Hepatocyte (in vitro differentiated cells): Measurements from ENCODE around the gene PAM.

Source experiments
- CTCF ChIP-seq: fragments of 200-600 bp; sonication (generic); IDR thresholded peaks from 2 replicates; pipeline ENCODE4 v1.5.1; 2016; ENCODE audit warnings: antibody characterized with exemption, mild to moderate bottlenecking; ENCODE audit not compliant: poor library complexity
- EZH2phosphoT487 ChIP-seq: fragments of 200-600 bp; sonication (generic); IDR thresholded peaks from one replicate; pipeline ENCODE4 v1.6.1; 2018; ENCODE audit warnings: antibody characterized with exemption, mild to moderate bottlenecking, low read depth, moderate library complexity; ENCODE audit not compliant: unreplicated experiment, severe bottlenecking

GRCh38 chr5:102916109-102916508, 161.0 kb downstream of the PAM start:
- TF ChIP-seq CTCF (no peak), EZH2phosphoT487 (no peak)
